Measurements from ENCODE around the gene ETNPPL. TPM values are rescaled to one million over a fixed set of nuclear protein-coding genes. Genes with fewer than 3 reads are reported as not detected.

Gene ETNPPL
- total RNA-seq, 2 donors from 2014 or later = 0.75 to 5.7 TPM

DNA sequence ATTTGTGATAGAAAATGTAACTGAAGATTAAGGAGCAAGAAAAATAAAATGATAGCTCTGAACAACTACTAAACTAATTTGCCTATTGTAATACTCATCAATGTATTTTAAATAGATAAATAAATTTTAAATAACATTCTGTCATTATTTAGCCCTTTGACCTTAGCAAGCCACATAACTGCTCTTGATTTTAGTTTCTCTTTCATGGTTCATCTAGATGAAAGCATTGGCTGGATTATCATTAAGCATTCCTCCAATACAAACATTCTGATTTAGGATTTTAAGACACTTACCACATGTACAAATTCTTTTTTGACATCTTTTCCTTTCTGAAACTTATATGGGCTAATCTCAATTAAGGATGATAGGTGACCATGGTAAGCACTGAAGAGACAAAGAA, 8.5 kb downstream of the ETNPPL start:
- TF ChIP-seq, protein P1, sequence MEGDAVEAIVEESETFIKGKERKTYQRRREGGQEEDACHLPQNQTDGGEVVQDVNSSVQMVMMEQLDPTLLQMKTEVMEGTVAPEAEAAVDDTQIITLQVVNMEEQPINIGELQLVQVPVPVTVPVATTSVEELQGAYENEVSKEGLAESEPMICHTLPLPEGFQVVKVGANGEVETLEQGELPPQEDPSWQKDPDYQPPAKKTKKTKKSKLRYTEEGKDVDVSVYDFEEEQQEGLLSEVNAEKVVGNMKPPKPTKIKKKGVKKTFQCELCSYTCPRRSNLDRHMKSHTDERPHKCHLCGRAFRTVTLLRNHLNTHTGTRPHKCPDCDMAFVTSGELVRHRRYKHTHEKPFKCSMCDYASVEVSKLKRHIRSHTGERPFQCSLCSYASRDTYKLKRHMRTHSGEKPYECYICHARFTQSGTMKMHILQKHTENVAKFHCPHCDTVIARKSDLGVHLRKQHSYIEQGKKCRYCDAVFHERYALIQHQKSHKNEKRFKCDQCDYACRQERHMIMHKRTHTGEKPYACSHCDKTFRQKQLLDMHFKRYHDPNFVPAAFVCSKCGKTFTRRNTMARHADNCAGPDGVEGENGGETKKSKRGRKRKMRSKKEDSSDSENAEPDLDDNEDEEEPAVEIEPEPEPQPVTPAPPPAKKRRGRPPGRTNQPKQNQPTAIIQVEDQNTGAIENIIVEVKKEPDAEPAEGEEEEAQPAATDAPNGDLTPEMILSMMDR (IDR thresholded peaks at IDR 0.05) = no peak

DNA sequence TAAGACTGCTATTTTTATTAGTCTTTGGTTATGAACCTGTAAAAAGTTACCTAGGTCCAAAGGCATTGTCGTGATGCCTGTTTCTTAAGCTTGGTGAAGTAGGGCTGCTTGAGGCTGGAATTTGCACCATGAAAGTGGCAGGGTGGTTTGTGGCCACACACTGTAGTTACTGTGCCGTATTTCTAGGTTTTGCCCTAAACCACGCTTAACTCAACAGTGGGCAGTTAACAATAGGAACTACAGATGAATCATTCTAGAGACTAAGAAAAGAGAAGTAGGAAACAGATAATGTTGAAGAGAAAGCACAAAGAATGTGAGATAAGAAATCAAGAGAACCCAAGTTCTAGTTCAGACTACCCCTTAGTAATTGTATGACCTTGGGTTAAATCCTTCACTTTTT, 11.5 kb downstream of the ETNPPL start:
- H3K27ac ChIP-seq = no peak overlapping the region
- no peak for DNase-seq (ENCODE audit: low spot score)
- H3K4me3 ChIP-seq = no peak overlapping the region
- H3K36me3 ChIP-seq = no peaks in the 10 kb centered on the region
- no peaks in the 10 kb centered on the region for H3K27me3 ChIP-seq
- H3K4me1 ChIP-seq = no peaks in the 10 kb centered on the region
- TF ChIP-seq, protein P1 (IDR thresholded peaks at IDR 0.05) = no peak
- no peaks in the 10 kb centered on the region for H3K9me3 ChIP-seq

More for the DNA sequence above, 8.5 kb downstream of the ETNPPL start:
- DNase-seq (ENCODE audit: low spot score) = no peak
- no peaks in the 10 kb centered on the region for H3K36me3 ChIP-seq
- no peak overlapping the region for H3K4me3 ChIP-seq
- no peaks in the 10 kb centered on the region for H3K4me1 ChIP-seq
- H3K27me3 ChIP-seq = no peaks in the 10 kb centered on the region
- no peak overlapping the region for H3K27ac ChIP-seq
- H3K9me3 ChIP-seq = no peaks in the 10 kb centered on the region

DNA sequence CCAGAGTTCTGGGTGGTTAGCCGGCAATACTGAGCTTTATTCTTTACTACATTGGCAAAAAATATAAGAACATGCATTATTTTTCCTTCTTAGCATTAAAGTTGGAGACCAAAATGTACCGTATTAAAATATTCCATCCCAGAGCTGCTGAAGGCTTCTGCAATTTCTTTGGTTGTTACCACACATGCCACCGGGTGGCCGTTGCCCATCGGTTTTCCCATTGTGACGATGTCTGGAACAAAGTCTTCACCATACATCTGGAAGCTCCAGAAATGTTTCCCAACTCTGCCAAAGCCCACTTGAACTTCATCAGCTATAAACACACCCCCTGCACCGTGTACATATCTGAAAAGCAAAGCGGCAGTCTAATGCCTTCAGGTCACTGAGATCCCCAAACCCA, 13.7 kb downstream of the ETNPPL start:
- no peaks in the 10 kb centered on the region for H3K9me3 ChIP-seq
- no peak for DNase-seq (ENCODE audit: low spot score)
- TF ChIP-seq, protein P1 (IDR thresholded peaks at IDR 0.05) = no peak

DNA sequence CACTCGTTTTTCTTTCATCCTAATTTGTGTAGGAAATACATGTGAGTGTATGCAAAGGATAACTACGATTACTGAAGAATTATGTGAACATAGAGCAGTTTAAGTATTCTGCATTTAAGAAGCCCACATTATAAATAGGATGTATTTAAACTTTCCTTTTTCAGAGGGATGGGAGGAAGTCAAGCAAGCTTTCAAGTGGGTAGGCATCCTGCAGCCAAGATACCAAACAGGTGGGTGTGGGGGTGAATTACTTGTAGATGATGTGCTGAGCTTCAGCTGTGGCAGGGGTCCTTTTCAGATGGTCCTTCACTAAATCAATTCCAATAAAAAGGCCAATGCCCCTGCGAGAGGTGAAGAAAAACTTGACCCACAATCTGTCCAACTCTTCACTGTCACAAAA, 16.3 kb downstream of the ETNPPL start:
- DNase-seq (ENCODE audit: low spot score) = no peak
- H3K27me3 ChIP-seq = no peaks in the 10 kb centered on the region
- TF ChIP-seq, protein P1 (IDR thresholded peaks at IDR 0.05) = no peak
- no peak overlapping the region for H3K27ac ChIP-seq
- no peaks in the 10 kb centered on the region for H3K36me3 ChIP-seq
- H3K4me3 ChIP-seq = no peak overlapping the region
- no peaks in the 10 kb centered on the region for H3K9me3 ChIP-seq
- no peaks in the 10 kb centered on the region for H3K4me1 ChIP-seq

More for the DNA sequence above, 13.7 kb downstream of the ETNPPL start:
- H3K27me3 ChIP-seq = no peaks in the 10 kb centered on the region
- no peaks in the 10 kb centered on the region for H3K36me3 ChIP-seq
- H3K4me3 ChIP-seq = no peak overlapping the region
- no peaks in the 10 kb centered on the region for H3K4me1 ChIP-seq
- no peak overlapping the region for H3K27ac ChIP-seq

DNA sequence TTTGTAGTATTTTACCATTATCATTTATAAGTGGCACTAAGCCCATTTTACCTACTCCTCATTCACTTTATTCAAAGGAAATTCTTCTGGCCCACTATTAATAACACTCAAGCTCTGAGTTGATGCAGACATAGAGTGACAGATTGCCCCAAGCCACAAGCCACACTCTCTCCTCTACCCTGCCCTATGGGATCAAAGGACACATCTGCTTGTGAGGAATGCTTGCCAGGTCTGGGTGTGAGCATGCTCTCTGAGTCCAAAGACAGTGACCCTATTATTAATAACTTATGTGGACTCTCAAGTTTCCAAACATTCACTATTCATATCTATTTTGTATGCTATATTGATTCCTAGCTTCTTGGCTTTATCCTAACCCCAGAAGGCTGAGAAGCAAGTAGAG, 18.5 kb downstream of the ETNPPL start:
- Histone ChIP-seq H3K27ac (no peak overlapping the region), H3K4me1 (no peaks in the 10 kb centered on the region), H3K36me3 (no peaks in the 10 kb centered on the region), H3K4me3 (no peak overlapping the region), H3K9me3 (no peaks in the 10 kb centered on the region), H3K27me3 (no peaks in the 10 kb centered on the region)
- DNase-seq (ENCODE audit: low spot score) = no peak
- TF ChIP-seq, protein P1 (IDR thresholded peaks at IDR 0.05) = no peak
